ENCODE measurements around the gene ZFAND3.

ZFAND3 gene

DNA sequence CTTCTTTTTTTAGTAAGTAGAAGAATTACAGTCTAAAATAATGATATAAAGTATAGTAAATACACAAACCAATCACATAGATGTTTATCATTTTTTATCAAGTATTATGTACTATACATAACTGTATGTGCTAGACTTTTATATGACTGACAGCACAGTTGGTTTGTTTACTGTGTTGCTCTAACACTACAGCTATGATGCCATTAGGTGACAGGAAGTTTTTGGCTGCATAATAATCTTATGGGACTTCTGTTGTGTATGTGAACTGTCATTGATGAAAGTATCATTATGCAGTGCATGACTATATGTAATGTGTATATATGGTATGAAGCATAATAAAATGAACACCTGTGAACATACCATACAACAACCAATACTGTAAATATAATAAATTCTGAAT lies 104.0 kb downstream of the ZFAND3 start:
- DNase-seq (no peak), ATAC-seq (ENCODE audit: insufficient read depth, low read depth) (no peak)
- Histone ChIP-seq H2AFZ (ENCODE audit: low read depth, low read length) (no peak overlapping the region), H4K20me1 (ENCODE audit: insufficient read depth, low read length) (peaks cover 49% of the 10 kb centered on the region), H3K4me2 (ENCODE audit: insufficient read depth, low read length) (no peak overlapping the region), H3K4me3 (ENCODE audit: low read depth in 1 of 2, low read length in 2 of 2) (no peak overlapping the region), H3K9ac (ENCODE audit: low read depth, low read length) (no peak overlapping the region), H3K9me3 (ENCODE audit: insufficient read depth, low read length, severe bottlenecking) (no peaks in the 10 kb centered on the region), H3K36me3 (ENCODE audit: insufficient read depth, low read length) (no peaks in the 10 kb centered on the region), H3K79me2 (ENCODE audit: insufficient read depth, low read length) (peaks cover 93% of the 10 kb centered on the region), H3K27ac (ENCODE audit: low read length) (no peak overlapping the region), H3K4me1 (ENCODE audit: insufficient read depth, low read length) (no peaks in the 10 kb centered on the region), H3K27me3 (ENCODE audit: insufficient read depth, low read length, poor library complexity) (no peaks in the 10 kb centered on the region)
- TF ChIP-seq, protein P1, sequence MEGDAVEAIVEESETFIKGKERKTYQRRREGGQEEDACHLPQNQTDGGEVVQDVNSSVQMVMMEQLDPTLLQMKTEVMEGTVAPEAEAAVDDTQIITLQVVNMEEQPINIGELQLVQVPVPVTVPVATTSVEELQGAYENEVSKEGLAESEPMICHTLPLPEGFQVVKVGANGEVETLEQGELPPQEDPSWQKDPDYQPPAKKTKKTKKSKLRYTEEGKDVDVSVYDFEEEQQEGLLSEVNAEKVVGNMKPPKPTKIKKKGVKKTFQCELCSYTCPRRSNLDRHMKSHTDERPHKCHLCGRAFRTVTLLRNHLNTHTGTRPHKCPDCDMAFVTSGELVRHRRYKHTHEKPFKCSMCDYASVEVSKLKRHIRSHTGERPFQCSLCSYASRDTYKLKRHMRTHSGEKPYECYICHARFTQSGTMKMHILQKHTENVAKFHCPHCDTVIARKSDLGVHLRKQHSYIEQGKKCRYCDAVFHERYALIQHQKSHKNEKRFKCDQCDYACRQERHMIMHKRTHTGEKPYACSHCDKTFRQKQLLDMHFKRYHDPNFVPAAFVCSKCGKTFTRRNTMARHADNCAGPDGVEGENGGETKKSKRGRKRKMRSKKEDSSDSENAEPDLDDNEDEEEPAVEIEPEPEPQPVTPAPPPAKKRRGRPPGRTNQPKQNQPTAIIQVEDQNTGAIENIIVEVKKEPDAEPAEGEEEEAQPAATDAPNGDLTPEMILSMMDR (IDR thresholded peaks at IDR 0.05; ENCODE audit: borderline replicate concordance, extremely low read depth, low read length, poor library complexity, severe bottlenecking): no peak
- TF ChIP-seq EZH2 (IDR thresholded peaks at IDR 0.05; ENCODE audit: borderline replicate concordance, low read depth, low read length, severe bottlenecking): no peak

DNA sequence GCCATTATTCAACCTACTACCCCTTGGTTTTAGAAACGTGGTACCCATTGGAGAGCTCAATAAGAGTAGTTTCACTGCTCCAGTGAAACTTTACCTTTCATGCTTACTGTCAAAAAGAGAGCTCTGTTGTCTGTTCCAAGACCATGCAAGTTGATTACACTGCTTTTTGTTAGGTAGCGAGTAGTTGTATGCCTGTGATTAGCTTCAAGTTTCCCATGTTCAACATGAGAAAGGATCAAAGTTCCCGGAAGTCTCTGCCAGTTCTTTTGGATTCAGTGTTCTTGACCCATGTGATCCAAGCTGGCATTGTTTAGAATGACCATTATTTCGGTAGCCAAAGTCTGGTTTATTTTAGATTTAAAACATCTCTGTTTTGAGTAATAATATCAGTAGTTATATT lies 107.1 kb downstream of the ZFAND3 start:
- H3K4me2 ChIP-seq (ENCODE audit: insufficient read depth, low read length): no peak overlapping the region
- H3K36me3 ChIP-seq (ENCODE audit: insufficient read depth, low read length): no peaks in the 10 kb centered on the region
- H3K27ac ChIP-seq (ENCODE audit: low read length): no peak overlapping the region
- no peaks in the 10 kb centered on the region for H3K4me1 ChIP-seq (ENCODE audit: insufficient read depth, low read length)
- TF ChIP-seq, protein P1 (IDR thresholded peaks at IDR 0.05; ENCODE audit: borderline replicate concordance, extremely low read depth, low read length, poor library complexity, severe bottlenecking): no peak
- TF ChIP-seq EZH2 (IDR thresholded peaks at IDR 0.05; ENCODE audit: borderline replicate concordance, low read depth, low read length, severe bottlenecking): no peak
- no peak overlapping the region for H3K4me3 ChIP-seq (ENCODE audit: low read depth in 1 of 2, low read length in 2 of 2)
- no peaks in the 10 kb centered on the region for H3K9me3 ChIP-seq (ENCODE audit: insufficient read depth, low read length, severe bottlenecking)
- H4K20me1 ChIP-seq (ENCODE audit: insufficient read depth, low read length): peaks cover 53% of the 10 kb centered on the region
- peaks cover 85% of the 10 kb centered on the region for H3K79me2 ChIP-seq (ENCODE audit: insufficient read depth, low read length)
- no peaks in the 10 kb centered on the region for H3K27me3 ChIP-seq (ENCODE audit: insufficient read depth, low read length, poor library complexity)
- ATAC-seq (ENCODE audit: insufficient read depth, low read depth): no peak
- no peak for DNase-seq
- no peak overlapping the region for H3K9ac ChIP-seq (ENCODE audit: low read depth, low read length)
- H2AFZ ChIP-seq (ENCODE audit: low read depth, low read length): no peak overlapping the region

DNA sequence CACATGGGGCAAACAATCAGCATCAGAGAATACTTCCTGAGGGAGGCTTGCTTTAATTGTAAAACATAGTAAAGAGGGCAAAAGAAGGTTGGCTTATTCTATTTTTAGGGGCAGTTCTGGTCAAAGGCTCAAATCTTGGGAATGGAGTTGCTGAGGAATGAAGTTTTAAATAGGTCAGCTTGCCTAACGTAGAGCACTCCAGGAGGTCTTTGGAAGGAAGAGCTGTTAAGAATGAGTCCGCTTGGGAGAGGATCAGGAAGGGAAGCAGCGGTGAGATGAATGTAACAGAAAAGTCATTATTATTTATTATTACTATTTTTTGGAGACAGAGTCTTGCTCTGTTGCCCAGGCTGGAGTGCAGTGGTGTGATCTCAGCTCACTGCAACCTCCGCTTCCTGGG lies 108.7 kb downstream of the ZFAND3 start:
- peaks cover 48% of the 10 kb centered on the region for H4K20me1 ChIP-seq (ENCODE audit: insufficient read depth, low read length)
- no peak for TF ChIP-seq EZH2 (IDR thresholded peaks at IDR 0.05; ENCODE audit: borderline replicate concordance, low read depth, low read length, severe bottlenecking)
- TF ChIP-seq, protein P1 (IDR thresholded peaks at IDR 0.05; ENCODE audit: borderline replicate concordance, extremely low read depth, low read length, poor library complexity, severe bottlenecking): no peak
- no peak for ATAC-seq (ENCODE audit: insufficient read depth, low read depth)
- DNase-seq: no peak
- H3K9me3 ChIP-seq (ENCODE audit: insufficient read depth, low read length, severe bottlenecking): no peaks in the 10 kb centered on the region
- peaks cover 77% of the 10 kb centered on the region for H3K79me2 ChIP-seq (ENCODE audit: insufficient read depth, low read length)
- no peaks in the 10 kb centered on the region for H3K36me3 ChIP-seq (ENCODE audit: insufficient read depth, low read length)
- no peak overlapping the region for H3K4me3 ChIP-seq (ENCODE audit: low read depth in 1 of 2, low read length in 2 of 2)
- H3K9ac ChIP-seq (ENCODE audit: low read depth, low read length): no peak overlapping the region
- H3K4me1 ChIP-seq (ENCODE audit: insufficient read depth, low read length): no peaks in the 10 kb centered on the region
- no peaks in the 10 kb centered on the region for H3K27me3 ChIP-seq (ENCODE audit: insufficient read depth, low read length, poor library complexity)
- H3K4me2 ChIP-seq (ENCODE audit: insufficient read depth, low read length): no peak overlapping the region
- no peak overlapping the region for H3K27ac ChIP-seq (ENCODE audit: low read length)
- H2AFZ ChIP-seq (ENCODE audit: low read depth, low read length): no peak overlapping the region
